Measurements from ENCODE around the gene ZNF385B.

The ZNF385B gene

GRCh38 chr2:179749210-179749609 lies 112.2 kb downstream of the ZNF385B start:
- no peak overlapping the region for H3K4me3 ChIP-seq (ENCODE audit: low read length)
- H3K79me2 ChIP-seq (ENCODE audit: low read length) = no peaks in the 10 kb centered on the region
- H3K9me3 ChIP-seq (ENCODE audit: insufficient read depth, low read length) = no peaks in the 10 kb centered on the region
- no peak overlapping the region for H3K9ac ChIP-seq (ENCODE audit: low read length)
- H4K20me1 ChIP-seq (ENCODE audit: insufficient read depth, low read length) = no peaks in the 10 kb centered on the region
- H3K4me1 ChIP-seq (ENCODE audit: low read length) = peaks cover 11% of the 10 kb centered on the region
- TF ChIP-seq EZH2phosphoT487 (IDR thresholded peaks at IDR 0.05; ENCODE audit: low read depth) = no peak
- TF ChIP-seq CTCF (IDR thresholded peaks at IDR 0.05; ENCODE audit: low read depth, low read length) = no peak
- H3K36me3 ChIP-seq (replicated peaks; ENCODE audit: low read depth, low read length) = no peaks in the 10 kb centered on the region
- no peak overlapping the region for H3K4me2 ChIP-seq (ENCODE audit: low read length)
- peaks cover 3% of the 10 kb centered on the region; the same call in 1 of the 2 replicates for H3K27me3 ChIP-seq (ENCODE audit: low read depth, low read length)
- no peak overlapping the region for H2AFZ ChIP-seq (ENCODE audit: low read depth, low read length)
- no peak overlapping the region for H3K27ac ChIP-seq (ENCODE audit: low read length)

DNA sequence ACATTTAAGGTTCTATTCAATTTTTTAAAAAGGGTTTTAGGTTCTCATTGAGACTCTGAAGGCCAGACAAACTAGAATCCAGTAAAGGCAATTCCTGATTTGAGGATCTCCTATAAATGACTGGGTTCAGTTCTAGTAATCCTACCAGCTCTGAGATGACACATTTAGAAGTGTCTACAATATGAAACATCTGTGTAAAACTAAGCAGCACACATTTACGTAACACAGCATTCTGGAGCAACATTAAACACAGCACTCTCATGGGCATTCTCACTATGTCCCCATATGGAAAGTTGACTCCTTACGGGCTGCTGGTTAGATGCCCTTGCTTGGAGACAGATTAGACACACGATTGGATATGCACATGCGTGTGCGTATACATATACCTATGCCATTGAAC lies 114.4 kb downstream of the ZNF385B start:
- TF ChIP-seq EZH2phosphoT487 (IDR thresholded peaks at IDR 0.05; ENCODE audit: low read depth) (no peak), CTCF (IDR thresholded peaks at IDR 0.05; ENCODE audit: low read depth, low read length) (no peak)
- Histone ChIP-seq H3K36me3 (replicated peaks; ENCODE audit: low read depth, low read length) (no peaks in the 10 kb centered on the region), H3K4me1 (ENCODE audit: low read length) (peaks cover 11% of the 10 kb centered on the region)

GRCh38 chr2:179745635-179746256 lies 115.7 kb downstream of the ZNF385B start:
- Histone ChIP-seq H3K4me3 (ENCODE audit: low read length) (no peak overlapping the region), H3K27me3 (ENCODE audit: low read depth, low read length) (peaks cover 3% of the 10 kb centered on the region; the same call in 1 of the 2 replicates), H3K9ac (ENCODE audit: low read length) (no peak overlapping the region), H3K79me2 (ENCODE audit: low read length) (no peaks in the 10 kb centered on the region), H3K36me3 (replicated peaks; ENCODE audit: low read depth, low read length) (no peaks in the 10 kb centered on the region), H2AFZ (ENCODE audit: low read depth, low read length) (no peak overlapping the region), H3K4me1 (ENCODE audit: low read length) (peaks cover 16% of the 10 kb centered on the region), H3K9me3 (ENCODE audit: insufficient read depth, low read length) (no peaks in the 10 kb centered on the region), H3K4me2 (ENCODE audit: low read length) (no peak overlapping the region), H3K27ac (ENCODE audit: low read length) (no peak overlapping the region), H4K20me1 (ENCODE audit: insufficient read depth, low read length) (no peaks in the 10 kb centered on the region)
- TF ChIP-seq CTCF (IDR thresholded peaks at IDR 0.05; ENCODE audit: low read depth, low read length) (no peak), EZH2phosphoT487 (IDR thresholded peaks at IDR 0.05; ENCODE audit: low read depth) (no peak)

More for the DNA sequence above, 114.4 kb downstream of the ZNF385B start:
- no peak overlapping the region for H3K4me2 ChIP-seq (ENCODE audit: low read length)
- H3K4me3 ChIP-seq (ENCODE audit: low read length) = no peak overlapping the region
- peaks cover 3% of the 10 kb centered on the region; the same call in 1 of the 2 replicates for H3K27me3 ChIP-seq (ENCODE audit: low read depth, low read length)
- H3K9ac ChIP-seq (ENCODE audit: low read length) = no peak overlapping the region
- no peaks in the 10 kb centered on the region for H4K20me1 ChIP-seq (ENCODE audit: insufficient read depth, low read length)
- H2AFZ ChIP-seq (ENCODE audit: low read depth, low read length) = no peak overlapping the region
- H3K27ac ChIP-seq (ENCODE audit: low read length) = no peak overlapping the region
- H3K79me2 ChIP-seq (ENCODE audit: low read length) = no peaks in the 10 kb centered on the region
- H3K9me3 ChIP-seq (ENCODE audit: insufficient read depth, low read length) = no peaks in the 10 kb centered on the region

- Histone ChIP-seq H3K4me3 (ENCODE audit: low read length) (no peak overlapping the region), H3K27ac (ENCODE audit: low read length) (no peak overlapping the region), H3K79me2 (ENCODE audit: low read length) (no peaks in the 10 kb centered on the region), H2AFZ (ENCODE audit: low read depth, low read length) (no peak overlapping the region), H4K20me1 (ENCODE audit: insufficient read depth, low read length) (no peaks in the 10 kb centered on the region), H3K27me3 (ENCODE audit: low read depth, low read length) (peaks cover 3% of the 10 kb centered on the region; the same call in 1 of the 2 replicates), H3K4me1 (ENCODE audit: low read length) (peaks cover 16% of the 10 kb centered on the region), H3K9me3 (ENCODE audit: insufficient read depth, low read length) (no peaks in the 10 kb centered on the region), H3K9ac (ENCODE audit: low read length) (no peak overlapping the region), H3K36me3 (replicated peaks; ENCODE audit: low read depth, low read length) (no peaks in the 10 kb centered on the region), H3K4me2 (ENCODE audit: low read length) (no peak overlapping the region)
- no peak for TF ChIP-seq EZH2phosphoT487 (IDR thresholded peaks at IDR 0.05; ENCODE audit: low read depth)
- TF ChIP-seq CTCF (IDR thresholded peaks at IDR 0.05; ENCODE audit: low read depth, low read length) = no peak
Observed at GRCh38 chr2:179744401-179744800, 117.0 kb downstream of the ZNF385B start.
